HG02938 (cell line): Measurements from ENCODE around the gene CDC25B.

ENCODE experiments used
- ATAC-seq: cut with Tn5 transposase; IDR thresholded peaks from one replicate; pipeline ENCODE4 v1.9.1; 2021; ENCODE audit warnings: mild to moderate bottlenecking, moderate library complexity; ENCODE audit not compliant: unreplicated experiment

Gene CDC25B

DNA sequence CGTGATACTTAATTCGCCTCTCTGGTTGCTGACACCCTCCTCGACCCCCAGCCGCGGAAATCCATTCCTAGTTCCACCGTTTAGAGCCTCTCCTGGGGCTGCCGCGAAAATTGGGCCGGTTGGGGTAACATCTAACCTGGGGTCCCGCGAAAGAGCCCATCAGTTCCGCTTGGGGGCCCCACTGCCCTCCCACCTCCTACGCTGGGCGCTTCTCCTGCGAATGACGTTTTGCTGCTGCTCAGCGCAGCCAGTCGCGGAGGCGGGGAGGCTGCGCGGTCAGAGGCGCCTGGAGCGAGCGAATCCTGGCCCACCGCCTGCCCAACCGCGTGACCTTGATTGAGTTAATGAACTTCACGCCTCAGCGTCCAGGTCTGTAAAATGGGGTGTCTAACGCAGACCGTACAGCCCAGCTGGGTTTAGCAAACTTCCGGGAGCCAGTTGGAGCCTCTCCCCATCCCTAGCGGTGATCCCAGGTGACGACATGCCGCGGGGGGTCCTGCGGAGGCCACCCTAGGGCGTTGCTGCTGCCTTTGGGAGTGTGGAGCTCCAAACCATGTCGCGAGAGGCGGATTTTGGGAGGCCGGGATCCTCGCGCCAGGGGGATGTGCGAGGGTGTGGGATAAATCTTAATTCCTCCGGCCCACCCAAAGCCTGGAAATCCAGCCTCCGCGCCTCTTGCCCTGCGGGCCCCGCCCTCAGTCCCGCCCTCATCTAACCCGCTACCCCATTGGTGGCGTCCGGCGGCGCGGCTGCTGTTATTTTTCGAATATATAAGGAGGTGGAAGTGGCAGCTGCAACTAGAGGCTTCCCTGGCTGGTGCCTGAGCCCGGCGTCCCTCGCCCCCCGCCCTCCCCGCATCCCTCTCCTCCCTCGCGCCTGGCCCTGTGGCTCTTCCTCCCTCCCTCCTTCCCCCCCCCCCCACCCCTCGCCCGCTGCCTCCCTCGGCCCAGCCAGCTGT, at the start of gene CDC25B:
TSS of gene CDC25B (plus strand) at position 800 of the 958 bp plus-strand sequence. CDS start 222 bp downstream, outside the sequence.
- ATAC-seq, result peak; percentile 74

DNA sequence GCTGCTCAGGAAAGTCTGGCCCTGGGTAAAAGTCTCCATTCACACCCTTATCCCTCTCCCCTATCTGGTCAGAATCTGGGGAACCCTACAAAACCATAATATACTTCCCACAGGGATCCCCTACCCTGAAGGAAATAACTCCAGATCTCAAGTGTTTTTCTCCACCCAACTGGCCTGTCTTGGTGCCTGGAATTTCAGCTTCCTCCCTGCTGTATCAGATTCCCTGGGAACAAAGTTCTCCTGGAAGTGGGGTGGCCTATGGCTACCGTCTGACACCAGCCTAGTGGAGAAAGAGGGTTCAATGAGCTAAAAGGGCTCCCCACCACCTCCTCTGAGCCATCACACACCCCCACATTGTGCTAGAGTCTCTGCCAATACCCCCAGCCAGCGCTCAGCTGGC, 48.6 kb upstream of the CDC25B start:
- no peak for ATAC-seq

DNA sequence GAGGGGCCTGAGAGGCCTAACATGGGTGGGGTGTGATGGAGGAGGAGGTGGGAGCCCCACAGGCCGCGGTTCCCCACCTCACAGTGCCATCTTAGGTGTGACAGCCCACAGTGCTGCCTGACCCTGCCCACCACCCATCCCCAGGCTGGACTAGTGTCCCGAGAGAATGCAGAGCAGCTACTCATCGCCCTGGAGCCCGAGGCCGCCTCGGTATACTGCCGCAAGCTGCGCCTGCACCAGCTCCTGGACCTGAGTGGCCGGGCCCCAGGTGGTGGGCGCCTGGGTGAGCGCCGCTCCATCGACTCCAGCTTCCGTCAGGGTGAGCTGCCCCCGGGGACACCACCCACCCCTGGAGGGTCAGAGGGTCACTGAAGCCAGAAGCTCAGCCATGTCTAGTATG, 48.0 kb upstream of the CDC25B start:
- no peak for ATAC-seq

DNA sequence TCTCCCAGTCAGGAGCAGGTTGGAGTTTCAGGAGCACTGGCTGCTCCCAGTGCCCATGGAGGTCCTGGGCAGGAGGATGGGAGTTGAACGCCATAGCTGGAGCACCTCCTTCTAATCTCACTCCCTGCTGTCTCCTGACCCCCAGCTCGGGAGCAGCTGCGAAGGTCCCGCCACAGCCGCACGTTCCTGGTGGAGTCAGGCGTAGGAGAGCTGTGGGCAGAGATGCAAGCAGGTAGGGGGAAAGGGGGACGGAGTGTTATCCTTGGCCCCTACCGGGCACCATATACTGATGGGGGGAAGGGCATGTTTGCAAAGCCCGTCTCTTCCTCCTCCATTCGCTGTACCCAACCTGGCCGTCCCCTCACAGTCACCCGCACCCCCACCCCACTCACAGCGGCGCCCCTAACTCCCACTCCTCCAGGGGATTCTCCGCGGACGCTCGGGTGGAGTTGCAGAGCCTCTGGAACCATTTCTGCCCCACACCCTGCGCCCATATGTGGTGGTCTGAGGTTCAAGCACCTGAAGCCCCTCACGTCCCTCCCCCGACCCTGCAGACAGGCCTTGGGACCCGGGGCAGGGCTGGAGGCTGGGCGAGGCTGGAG, 46.9 kb upstream of the CDC25B start:
- no peak for ATAC-seq

DNA sequence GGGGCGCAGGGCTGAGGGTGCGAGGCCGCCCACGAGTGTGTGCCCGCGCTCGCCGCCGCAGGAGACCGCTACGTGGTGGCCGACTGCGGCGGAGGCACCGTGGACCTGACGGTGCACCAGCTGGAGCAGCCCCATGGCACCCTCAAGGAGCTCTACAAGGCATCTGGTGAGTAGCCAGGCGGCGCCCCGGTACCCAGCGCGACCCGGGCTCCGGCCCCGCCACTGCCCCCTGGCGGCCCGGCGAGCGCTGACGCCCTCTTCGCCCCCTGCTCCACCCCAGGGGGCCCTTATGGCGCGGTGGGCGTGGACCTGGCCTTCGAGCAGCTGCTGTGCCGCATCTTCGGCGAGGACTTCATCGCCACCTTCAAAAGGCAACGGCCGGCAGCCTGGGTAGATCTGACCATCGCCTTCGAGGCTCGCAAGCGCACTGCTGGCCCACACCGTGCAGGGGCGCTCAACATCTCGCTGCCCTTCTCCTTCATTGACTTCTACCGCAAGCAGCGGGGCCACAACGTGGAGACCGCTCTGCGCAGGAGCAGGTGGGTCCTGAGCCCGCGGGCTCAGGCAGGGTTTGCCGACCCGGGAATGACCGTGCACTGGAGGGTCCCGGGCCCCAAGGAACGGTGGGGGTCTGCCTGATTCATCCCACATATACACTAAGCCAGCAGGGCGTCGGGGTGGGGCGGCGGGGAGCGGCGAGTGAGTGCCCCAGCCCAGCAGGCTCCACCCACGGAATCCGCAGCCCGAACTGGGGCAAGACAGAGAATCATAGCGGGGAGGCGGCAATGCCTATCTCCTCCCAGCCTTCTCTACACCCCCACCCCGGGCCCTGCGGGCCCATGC, 46.2 kb upstream of the CDC25B start:
- ATAC-seq, result no peak

DNA sequence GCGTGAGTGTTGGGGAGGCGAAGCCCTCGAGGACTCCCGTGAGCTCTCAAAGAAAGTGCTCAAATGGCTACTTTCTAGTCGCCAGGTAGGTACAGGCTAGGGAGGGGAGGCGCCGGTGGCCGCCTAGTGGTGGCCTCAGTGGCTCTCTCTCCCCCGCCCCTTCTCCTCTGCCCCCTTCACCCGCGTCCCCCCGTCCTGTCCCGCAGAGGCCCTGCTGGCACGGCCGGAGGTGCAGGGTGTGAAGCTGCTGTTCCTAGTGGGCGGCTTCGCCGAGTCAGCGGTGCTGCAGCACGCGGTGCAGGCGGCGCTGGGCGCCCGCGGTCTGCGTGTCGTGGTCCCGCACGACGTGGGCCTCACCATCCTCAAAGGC, 44.8 kb upstream of the CDC25B start:
- ATAC-seq, result no peak

DNA sequence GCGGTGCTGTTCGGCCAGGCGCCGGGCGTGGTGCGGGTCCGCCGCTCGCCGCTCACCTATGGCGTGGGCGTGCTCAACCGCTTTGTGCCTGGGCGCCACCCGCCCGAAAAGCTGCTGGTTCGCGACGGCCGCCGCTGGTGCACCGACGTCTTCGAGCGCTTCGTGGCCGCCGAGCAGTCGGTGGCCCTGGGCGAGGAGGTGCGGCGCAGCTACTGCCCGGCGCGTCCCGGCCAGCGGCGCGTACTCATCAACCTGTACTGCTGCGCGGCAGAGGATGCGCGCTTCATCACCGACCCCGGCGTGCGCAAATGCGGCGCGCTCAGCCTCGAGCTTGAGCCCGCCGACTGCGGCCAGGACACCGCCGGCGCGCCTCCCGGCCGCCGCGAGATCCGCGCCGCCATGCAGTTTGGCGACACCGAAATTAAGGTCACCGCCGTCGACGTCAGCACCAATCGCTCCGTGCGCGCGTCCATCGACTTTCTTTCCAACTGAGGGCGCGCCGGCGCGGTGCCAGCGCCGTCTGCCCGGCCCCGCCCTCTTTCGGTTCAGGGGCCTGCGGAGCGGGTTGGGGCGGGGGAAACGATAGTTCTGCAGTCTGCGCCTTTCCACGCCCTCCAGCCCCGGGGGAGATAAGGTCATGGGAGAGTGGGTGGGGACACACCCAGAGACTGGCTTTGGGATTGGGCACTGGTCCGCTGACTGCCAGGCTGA, 44.3 kb upstream of the CDC25B start:
- ATAC-seq, result no peak

DNA sequence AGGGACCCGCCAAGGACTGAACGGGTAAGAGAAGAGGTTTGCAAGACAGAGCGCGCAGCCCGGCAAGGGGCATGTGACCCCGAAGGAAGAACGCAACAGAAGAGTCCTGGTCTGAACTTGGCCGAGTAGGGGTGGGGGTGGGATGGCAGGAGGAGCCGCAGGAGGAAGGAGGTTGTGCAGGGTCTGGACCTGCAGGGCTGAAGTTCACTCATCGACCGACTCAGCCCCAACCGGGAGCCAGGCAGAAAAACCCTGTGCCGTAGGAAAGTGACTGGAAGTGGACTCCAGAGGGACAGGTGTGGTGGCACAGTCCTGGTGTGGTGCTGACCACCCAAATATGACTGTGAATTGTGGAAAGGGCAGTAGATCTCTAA, 43.7 kb upstream of the CDC25B start:
- ATAC-seq, result no peak

DNA sequence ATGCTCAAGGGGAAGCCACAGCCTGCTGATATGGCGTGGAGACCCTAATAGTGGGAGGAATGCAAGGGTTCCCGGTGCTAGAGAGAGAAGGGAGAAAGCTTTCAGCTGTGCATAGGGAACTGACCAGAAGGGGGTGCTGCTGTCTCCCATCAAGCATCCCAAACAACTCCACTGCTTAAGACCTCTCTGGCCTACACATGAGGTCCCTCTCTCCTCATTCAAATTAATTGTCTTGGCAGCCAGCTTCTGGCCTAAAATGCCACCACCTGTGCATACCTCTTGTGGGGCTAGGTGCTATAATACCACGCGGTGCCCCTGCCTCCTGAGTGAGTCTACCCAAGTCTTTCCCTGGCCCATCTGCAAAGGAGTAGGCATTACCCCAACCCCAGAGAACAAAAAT, 43.0 kb upstream of the CDC25B start:
- no peak for ATAC-seq

DNA sequence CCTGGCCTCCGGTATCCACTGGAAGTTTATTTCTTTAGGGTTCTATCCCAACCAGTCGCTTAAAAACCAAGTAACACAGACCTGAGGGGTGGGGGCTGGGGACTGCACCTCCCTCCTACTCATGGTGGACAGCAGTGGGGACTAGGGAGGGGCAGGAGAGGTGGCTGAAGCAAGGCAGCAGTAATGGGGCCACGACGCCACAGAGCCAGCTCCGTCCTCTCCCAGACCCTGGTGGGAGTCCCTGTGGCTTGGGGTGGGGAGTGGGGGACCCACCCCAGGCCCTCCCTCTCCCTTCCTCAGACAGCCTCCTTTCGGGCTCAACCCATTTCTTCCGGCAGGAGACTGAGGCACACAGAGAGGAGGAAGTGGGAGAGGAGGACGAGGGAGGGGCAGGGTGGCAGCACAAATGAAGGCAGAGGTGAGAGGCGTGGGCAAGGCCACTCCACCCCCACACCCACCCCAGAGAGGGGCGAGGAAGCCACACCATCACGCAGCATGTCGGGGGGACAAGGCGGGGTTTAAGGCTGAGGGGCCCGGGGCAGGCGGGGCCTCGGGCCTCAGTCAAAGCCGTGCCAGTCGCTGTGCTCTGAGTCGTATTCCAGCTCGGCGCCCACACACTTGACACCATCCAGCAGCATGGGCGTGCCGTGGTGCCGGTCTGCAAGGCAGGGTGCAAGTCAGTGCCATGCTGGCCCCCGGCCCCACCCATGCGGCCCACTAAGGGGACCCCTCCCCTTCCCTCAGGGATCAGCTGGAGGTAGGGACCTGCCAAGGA, 42.4 kb upstream of the CDC25B start:
- ATAC-seq, result no peak

DNA sequence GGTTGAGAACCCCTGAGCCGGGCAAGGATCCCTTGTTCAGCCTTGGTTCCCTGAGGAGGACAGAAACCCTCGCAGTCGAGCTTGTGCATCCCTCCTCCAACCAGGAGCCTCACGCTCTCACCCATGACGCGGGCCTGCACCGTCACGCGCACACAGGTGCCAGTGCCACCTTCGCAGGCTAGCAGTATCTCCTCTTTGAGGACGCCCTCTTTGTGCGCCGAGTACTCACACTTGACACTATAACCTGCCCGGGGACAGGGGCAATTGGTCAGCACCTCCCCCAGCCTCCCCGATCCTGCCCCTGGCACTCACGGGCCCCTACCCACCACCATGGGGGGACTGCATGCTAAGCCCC, 41.9 kb upstream of the CDC25B start:
- no peak for ATAC-seq

DNA sequence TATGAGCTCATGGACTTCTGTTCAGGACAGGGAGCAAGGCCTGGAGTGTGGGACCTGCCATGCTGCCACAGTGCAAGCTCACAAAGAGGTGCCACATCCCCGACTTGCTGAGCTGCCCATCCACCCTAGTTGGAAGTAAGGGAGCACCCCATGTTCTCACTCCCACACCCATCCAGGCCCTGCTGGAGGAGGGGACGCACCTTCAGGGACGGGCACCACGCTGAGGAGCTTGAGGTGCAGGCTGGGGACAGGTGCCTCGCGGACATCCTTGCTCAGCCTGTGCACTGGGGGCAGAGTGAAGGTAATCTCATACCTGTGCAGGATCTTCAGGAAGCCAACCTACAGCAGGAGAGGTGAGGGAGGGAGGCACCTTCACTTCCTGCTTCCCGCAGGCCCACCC, 40.8 kb upstream of the CDC25B start:
- no peak for ATAC-seq

DNA sequence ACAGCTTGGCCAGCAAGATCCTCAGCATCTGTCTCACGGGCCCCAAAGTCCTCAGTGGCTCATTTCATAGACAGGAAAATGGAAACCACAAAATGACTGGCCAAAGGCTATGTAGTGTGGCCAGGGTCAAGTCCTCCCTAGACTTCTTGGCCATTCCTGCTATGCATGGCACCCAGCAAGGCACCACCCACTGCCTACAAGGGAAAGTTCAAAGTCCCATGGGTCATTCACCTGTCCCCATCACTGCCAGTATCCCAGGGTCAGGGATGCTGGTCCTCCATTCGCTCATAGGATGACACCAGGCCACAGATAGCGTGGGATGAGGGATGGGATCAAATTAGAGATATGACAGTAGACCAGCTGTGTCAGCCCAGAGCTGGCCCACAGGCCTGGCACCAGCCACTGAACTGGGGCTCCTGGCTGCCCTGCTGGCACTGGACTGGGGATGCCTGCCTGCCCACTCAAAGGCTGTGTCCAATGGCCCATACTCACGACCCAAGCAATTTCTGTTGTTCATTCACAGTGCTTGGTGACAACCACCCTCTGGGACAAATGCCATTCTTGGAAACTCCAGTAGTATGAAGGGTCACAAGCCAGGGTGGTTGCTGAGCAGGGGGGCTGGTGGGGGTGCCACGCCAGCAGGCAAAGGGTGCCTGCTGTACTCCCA, 40.2 kb upstream of the CDC25B start:
- no peak for ATAC-seq

DNA sequence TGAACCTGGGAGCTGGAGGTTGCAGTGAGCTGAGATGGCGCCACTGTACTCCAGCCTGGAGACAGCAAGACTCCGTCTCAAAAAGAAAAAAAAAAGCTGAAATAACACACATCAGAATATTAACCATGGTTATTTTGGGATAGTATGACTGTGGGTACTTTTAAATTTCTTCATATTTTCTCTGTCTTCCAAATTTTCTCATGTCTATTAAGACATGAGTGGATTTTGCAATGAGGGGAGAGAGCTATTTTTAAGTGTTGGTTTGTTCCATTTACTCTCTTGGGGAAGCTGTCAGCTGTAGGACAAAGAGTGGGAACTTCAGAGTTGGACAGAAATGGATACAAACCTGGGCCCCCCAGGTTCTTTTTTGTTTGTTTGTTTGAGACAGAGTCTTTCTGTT, 38.8 kb upstream of the CDC25B start:
- no peak for ATAC-seq

DNA sequence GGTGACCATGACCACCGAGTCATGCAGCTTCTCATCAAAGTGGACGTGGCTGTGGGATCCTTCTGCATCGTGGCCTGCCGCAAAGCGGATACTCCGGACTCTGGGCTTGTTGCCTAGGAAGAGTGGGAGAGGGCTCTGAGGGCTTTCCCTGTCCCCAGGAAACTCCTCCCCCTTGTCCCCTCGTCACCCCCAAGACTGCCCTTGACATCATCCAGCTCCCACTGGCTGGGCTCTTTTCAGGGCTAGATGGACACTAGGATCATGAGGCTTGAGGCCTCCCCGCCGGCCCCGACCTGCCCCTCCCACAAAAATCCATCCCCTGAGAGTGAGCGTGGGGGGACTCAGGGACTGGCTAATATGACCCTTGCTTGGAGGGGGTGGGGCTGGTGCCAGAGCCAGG, 37.5 kb upstream of the CDC25B start:
- ATAC-seq, result no peak

DNA sequence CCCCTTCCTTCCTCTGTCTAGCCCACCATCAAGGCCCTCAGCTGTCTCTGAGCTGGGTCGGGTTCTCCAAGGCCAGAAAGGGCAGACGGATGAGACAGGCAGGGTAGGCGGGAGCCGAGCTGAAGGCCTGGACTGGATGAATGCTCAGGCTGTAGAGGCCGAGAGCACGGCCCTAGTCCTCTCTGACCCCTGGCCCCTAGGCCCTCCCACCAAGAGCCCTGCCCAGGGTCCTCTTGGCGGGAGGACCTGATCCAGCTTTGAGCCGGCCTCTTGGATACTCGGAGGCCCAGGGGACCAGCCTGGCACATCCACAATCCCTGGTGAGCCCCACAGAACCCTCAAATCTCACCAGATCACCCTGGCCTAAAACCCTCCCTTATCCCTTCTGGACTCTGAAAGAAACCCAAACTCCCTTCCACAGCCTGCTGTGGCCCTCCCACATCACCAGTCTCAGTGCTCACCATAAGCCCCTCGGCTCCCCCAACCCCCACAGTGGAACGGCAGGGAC, 36.7 kb upstream of the CDC25B start:
- no peak for ATAC-seq

DNA sequence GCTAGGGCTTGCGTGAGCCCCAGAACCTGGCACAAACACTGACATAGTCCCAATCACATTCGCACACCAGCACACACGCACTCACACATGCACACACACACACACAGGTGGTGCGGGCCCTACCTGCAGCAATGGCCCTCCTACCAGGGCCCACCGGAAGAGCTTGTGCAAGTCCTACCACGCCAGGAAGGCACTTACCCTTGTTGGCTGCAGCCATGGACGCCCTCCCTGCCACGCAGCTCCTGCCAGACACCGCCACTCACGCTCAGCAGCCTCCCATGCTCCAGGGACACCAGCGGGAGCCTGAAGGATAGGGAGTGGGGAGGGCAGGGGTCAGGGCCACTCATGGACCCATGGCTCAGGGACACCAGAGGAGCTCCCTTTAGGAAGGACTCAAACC, 36.2 kb upstream of the CDC25B start:
- ATAC-seq, result no peak

DNA sequence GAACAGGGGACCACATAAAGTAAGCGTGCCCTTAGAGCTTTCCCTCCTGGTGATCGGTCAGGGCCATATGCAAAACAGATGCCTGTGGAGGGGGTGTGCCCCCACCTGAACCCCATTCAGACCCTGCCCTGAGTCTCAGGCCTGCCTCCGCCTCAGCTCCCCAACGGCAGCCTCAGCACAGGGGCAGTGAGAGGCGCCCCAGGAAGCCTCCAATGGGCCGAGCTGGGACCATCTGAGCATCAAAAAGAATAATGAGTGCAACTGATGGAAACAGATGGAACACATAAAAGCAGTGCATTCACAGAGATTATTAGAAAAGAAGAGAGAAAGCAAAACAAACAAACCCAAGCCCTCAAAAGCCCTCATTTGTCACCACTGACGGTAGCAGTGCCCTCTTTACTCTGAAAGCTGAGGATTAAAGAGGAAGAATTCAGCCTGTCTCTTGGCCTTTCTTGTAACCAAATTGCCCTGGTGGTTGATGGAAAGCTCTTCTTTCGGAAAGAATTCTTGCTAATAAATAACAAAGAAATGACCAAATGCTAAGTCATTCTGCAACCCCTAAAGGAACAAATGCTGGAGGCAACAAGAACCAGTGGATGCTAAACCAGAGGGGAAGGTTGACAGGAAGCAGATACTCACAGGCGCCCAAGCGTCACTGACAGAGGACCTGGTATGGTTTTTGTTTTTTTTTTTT, 35.3 kb upstream of the CDC25B start:
- ATAC-seq, result no peak
